HG03565 (cell line): ENCODE data around the gene HDC.

Experiments
- ATAC-seq: cut with Tn5 transposase; IDR thresholded peaks from one replicate; pipeline ENCODE4 v1.9.1; 2021; ENCODE audit warnings: mild to moderate bottlenecking, moderate library complexity; ENCODE audit not compliant: unreplicated experiment

Gene HDC

GRCh38 chr15:50228866-50229265 lies 36.7 kb downstream of the HDC start:
- no peak for ATAC-seq

GRCh38 chr15:50227076-50227475 lies 38.5 kb downstream of the HDC start:
- ATAC-seq, result no peak

- no peak for ATAC-seq
These were observed 39.6 kb downstream of the HDC start for GRCh38 chr15:50225938-50226337.

- ATAC-seq, result no peak
These were observed 40.5 kb downstream of the HDC start for GRCh38 chr15:50225057-50225456.

- no peak for ATAC-seq
These were observed 40.9 kb downstream of the HDC start for GRCh38 chr15:50224606-50225005.

GRCh38 chr15:50222181-50222580 lies 43.3 kb downstream of the HDC start:
- no peak for ATAC-seq

GRCh38 chr15:50219820-50220219 lies 45.7 kb downstream of the HDC start:
- no peak for ATAC-seq

- ATAC-seq, result no peak
These were observed 46.8 kb downstream of the HDC start for GRCh38 chr15:50218691-50219090.

GRCh38 chr15:50218291-50218690 lies 47.2 kb downstream of the HDC start:
- ATAC-seq, result no peak

- no peak for ATAC-seq
These were observed 54.9 kb downstream of the HDC start for GRCh38 chr15:50210462-50211157.

GRCh38 chr15:50209809-50210208 lies 55.7 kb downstream of the HDC start:
- no peak for ATAC-seq

- ATAC-seq, result no peak
These were observed 59.5 kb downstream of the HDC start for GRCh38 chr15:50206020-50206419.

GRCh38 chr15:50202003-50202402 lies 63.5 kb downstream of the HDC start:
- ATAC-seq, result no peak

- ATAC-seq, result no peak
These were observed 72.5 kb downstream of the HDC start for GRCh38 chr15:50192926-50193620.

- no peak for ATAC-seq
These were observed 73.4 kb downstream of the HDC start for GRCh38 chr15:50192164-50192563.
